Nephron progenitor cell (in vitro differentiated cells): Measurements from ENCODE around the gene STYK1.
A peak's percentile ranks its signal among the peaks of the same experiment; 100 is the strongest.

Experiments
- DNase-seq: peaks from one replicate; pipeline ENCODE4 v3.0.0; 2021
- H3K27ac Mint-ChIP-seq: 2 replicates; pipeline ENCODE4 v1.8.0; 2021; ENCODE audit warnings: mild to moderate bottlenecking, moderate library complexity, mixed read lengths
- H3K27me3 Mint-ChIP-seq: 2 replicates; pipeline ENCODE4 v1.8.0; 2021; ENCODE audit warnings: mild to moderate bottlenecking, low read depth, mixed read lengths; ENCODE audit not compliant: poor library complexity
- H3K36me3 Mint-ChIP-seq: 2 replicates; pipeline ENCODE4 v1.8.0; 2021; ENCODE audit warnings: low read depth, mixed read lengths
- H3K4me1 Mint-ChIP-seq: 2 replicates; pipeline ENCODE4 v1.8.0; 2021; ENCODE audit warnings: mixed read lengths
- H3K4me3 Mint-ChIP-seq: 2 replicates; pipeline ENCODE4 v1.8.0; 2021; ENCODE audit warnings: mild to moderate bottlenecking, moderate library complexity, mixed read lengths
- H3K9me3 Mint-ChIP-seq: 2 replicates; pipeline ENCODE4 v1.8.0; 2021; ENCODE audit warnings: mild to moderate bottlenecking, moderate library complexity, mixed read lengths
- CTCF ChIP-seq: fragments of 200-600 bp; sonication (generic); IDR thresholded peaks from 2 replicates; pipeline ENCODE4 v1.5.0; 2021; ENCODE audit warnings: antibody characterized with exemption

STYK1 gene

GRCh38 chr12:10673659-10674384 lies at the start of gene STYK1:
TSS of gene STYK1 (minus strand) at chr12:10674052. CDS start at chr12:10634618, 39,434 bp downstream.
- TF ChIP-seq CTCF, result peak; percentile 93
- H3K9me3 Mint-ChIP-seq, result no peaks in the 10 kb centered on the region
- peaks cover 31% of the 10 kb centered on the region for H3K27me3 Mint-ChIP-seq
- DNase-seq, result peak; percentile 72
- peaks cover 10% of the 10 kb centered on the region for H3K4me1 Mint-ChIP-seq
- H3K27ac Mint-ChIP-seq, result no peak within 1 kb of the TSS
- H3K4me3 Mint-ChIP-seq, result peak within 1 kb of the TSS; percentile 82
- no peaks in the 10 kb centered on the region for H3K36me3 Mint-ChIP-seq

GRCh38 chr12:10722905-10723746 lies 49.3 kb upstream of the STYK1 start, which contains the start of gene YBX3:
TSS of gene YBX3 (minus strand) at chr12:10723323. CDS start at chr12:10723111, 212 bp downstream.
- H3K4me3 Mint-ChIP-seq, result peak within 1 kb of the TSS; percentile 95
- H3K4me1 Mint-ChIP-seq, result peaks cover 54% of the 10 kb centered on the region
- H3K9me3 Mint-ChIP-seq, result no peaks in the 10 kb centered on the region
- H3K27ac Mint-ChIP-seq, result peak within 1 kb of the TSS; percentile 97
- TF ChIP-seq CTCF, result no peak
- peak; percentile 76 for DNase-seq
- peaks cover 10% of the 10 kb centered on the region for H3K27me3 Mint-ChIP-seq
- no peaks in the 10 kb centered on the region for H3K36me3 Mint-ChIP-seq

- Mint-ChIP-seq H3K27ac (peak overlapping the region; percentile 97), H3K27me3 (peaks cover 10% of the 10 kb centered on the region), H3K4me1 (peaks cover 60% of the 10 kb centered on the region), H3K4me3 (peak overlapping the region; percentile 95), H3K36me3 (no peaks in the 10 kb centered on the region), H3K9me3 (no peaks in the 10 kb centered on the region)
- no peak for TF ChIP-seq CTCF
- peak; percentile 52 for DNase-seq
Observed at GRCh38 chr12:10722502-10722904, 48.7 kb upstream of the STYK1 start.

- H3K9me3 Mint-ChIP-seq, result no peaks in the 10 kb centered on the region
- H3K4me1 Mint-ChIP-seq, result peaks cover 66% of the 10 kb centered on the region
- TF ChIP-seq CTCF, result no peak
- H3K27ac Mint-ChIP-seq, result peak overlapping the region; percentile 97
- peak; percentile 49 for DNase-seq
- peak overlapping the region; percentile 95 for H3K4me3 Mint-ChIP-seq
- H3K27me3 Mint-ChIP-seq, result peaks cover 10% of the 10 kb centered on the region
- H3K36me3 Mint-ChIP-seq, result no peaks in the 10 kb centered on the region
Observed at GRCh38 chr12:10721651-10722501, 48.0 kb upstream of the STYK1 start.

- Mint-ChIP-seq H3K4me3 (peak overlapping the region; percentile 95), H3K27ac (peak overlapping the region; percentile 61), H3K9me3 (no peaks in the 10 kb centered on the region), H3K4me1 (peaks cover 74% of the 10 kb centered on the region), H3K27me3 (peaks cover 9% of the 10 kb centered on the region), H3K36me3 (peaks cover 5% of the 10 kb centered on the region)
- TF ChIP-seq CTCF, result no peak
- DNase-seq, result no peak
Observed at GRCh38 chr12:10720974-10721650, 47.3 kb upstream of the STYK1 start.
